UCSD-AML1 (cell line): ENCODE data around the gene PDX1.

Source experiments
- DNase-seq: peaks from one replicate; lab custom pipeline; 2025; ENCODE audit not compliant: unreplicated experiment; lab: John Stamatoyannopoulos, UW

PDX1 gene

DNA sequence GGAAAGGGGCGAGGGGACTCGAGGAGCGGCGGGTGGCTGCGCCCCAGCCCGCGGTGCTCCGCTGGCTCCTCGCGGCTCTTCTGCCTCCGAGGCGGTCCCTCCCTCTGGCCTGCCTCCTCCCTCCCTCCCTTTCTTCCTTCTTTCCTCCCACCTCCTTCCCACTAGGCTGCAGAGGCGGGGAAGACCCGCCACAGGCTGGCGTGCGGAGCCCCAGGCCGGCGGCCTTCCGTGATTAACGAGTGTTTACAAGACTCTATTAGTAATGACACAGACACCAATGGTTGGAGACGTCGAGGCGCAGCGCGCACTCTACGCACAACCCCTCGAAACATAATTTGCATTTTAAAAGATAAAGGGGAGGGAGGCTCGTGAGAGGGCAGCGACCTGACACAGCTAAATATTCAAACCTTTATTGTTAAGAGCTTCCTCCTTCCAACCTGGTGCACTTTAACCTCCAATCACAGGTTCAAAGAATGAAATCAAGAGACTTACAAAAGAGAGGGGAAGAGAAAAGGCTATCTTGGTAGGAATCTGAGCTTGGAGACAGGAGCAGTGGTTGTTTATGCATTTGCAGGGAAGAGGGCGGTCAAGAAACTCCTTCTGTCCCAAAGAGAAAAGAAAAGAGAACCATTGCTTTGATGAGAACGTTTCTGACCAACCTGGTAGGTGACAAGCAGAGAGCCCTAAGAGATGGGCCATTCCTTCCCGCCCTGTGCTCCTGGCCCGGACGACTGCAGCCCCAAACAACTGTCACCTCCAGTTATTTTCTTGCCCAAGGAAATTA is 49.5 kb downstream of the PDX1 start, which contains the start of gene CDX2:
Gene CDX2, minus strand, starts transcription at position 234 of the 784 bp plus-strand sequence. CDS start 309 bp downstream, outside the sequence.
- no peak for DNase-seq

DNA sequence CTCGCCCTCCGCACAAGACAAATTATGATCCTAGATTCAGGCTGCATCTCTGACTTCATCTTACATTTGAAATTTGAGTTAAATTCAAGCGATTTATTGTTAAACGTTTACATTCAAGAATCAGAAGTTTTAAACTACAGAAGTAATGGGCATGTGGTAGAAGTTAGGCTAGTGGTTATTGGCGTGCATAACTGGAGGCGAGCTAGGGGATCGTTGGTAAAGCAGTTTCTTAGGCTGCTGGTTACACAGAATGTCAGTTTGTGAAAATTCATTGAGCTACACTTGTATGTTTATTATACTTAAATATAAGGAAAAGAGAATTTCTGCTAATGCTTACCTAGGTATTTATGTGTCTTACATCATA is 50.0 kb downstream of the PDX1 start:
- DNase-seq, result no peak

DNA sequence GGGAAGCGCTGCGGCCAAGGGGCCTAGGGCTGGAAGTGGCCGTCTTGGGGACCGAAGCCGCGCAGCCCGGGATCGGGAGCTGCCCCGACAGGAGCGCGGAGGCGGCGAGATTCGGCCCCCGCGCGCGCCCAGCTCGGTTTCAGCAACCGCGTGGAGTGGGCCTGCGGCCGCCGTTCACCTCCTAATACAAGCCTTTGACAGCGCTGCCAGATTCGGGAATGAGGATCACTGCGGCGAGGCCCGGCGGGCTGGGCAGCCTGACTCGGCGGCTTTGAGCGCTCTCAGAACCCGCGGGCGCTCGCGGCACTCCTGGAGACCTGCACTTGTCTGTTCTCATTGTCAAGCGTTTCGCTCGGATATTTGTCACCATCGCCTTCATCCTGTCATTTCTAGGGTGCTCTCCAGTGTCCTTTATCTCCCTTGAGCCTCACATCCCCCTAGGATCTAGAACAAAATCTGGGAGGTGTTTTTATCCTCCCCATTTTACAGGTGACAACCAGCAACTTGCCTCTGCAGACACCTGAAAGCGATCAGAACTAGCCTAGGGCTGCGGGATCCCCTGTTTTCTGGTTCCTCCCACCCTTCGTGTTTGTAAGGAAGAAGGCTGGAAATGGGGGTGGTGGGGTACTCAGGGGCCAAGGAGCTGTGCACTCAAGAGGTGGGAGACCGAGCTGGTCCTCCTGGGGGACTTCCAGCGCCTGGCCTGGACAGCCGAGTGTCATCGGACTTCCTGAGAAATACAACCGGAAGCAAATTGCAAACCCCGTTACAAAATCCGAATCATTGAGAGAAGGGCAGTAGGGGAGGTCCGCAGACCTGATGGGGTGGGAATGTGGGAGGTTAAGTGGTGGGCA is 50.8 kb downstream of the PDX1 start:
- no peak for DNase-seq

DNA sequence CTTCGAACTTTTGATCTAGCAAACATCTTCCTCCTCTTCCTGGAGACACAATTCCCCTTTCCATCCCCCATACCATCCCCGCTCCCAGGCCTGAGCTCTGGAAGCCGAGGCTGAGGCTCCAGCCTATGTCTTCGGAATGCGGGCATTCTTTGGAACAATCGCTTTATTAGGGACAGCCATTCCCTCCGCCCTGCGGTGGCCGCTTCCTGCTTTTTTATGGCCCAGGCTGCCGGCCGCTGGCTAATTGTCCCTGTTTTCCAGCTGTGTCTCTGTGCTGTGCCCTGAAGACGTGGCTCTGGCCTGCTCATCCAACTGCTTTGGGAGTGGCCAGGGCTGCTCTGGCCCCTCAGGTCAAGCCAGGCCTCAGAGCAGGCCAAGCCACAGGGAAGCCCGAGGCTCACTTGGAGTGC is 51.4 kb downstream of the PDX1 start:
- DNase-seq, result no peak

DNA sequence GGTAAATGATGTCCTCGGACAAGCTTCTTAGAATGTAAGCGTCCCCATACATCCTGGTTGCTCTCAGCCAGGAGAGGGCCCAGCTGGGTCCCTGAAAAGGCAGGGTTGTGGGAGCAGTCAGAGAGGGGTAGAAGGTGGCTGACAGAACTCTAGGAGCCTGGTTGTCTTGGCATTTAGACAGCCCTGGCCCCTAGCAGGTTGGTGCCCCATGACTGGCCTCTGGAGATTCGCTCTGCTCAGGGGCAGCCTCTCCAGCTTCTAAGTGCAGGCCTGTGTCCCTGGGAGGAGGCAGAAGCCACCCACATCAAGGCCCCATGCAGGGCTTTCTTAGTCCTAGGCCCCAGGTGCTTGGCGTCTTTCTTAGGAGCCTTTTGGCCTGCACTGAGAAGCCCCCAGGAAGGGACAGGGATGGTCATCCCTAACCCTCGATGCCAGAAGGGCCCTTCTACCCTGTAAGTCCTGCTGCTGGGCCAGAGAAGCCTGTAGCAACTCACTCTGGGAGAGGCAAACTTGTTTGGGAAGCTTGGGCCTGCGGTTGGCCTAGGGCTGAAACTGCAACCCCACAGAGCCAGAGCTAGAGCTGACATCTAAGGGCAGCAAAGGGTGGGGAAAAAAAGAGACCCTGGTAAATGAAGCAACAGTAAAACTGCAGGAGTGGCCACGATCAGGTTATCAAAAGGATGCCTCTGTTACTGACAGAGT is 52.1 kb downstream of the PDX1 start:
- no peak for DNase-seq

DNA sequence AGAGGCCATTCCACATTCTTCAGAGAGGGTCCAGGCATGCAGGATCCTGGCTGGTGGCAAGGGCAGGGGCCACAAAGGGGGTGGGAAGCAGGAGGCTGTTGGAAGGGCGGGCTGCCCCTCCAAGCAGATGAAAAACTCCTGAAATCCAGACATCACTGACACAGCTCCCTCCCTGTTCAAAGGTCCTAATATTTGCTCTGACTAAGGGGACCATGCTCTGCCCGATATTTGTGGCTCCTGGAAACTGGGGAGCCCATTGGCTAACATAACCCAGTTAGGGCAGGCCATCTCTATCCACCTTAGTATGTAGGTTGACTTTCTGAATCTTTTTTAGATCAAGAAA is 52.6 kb downstream of the PDX1 start:
- no peak for DNase-seq

DNA sequence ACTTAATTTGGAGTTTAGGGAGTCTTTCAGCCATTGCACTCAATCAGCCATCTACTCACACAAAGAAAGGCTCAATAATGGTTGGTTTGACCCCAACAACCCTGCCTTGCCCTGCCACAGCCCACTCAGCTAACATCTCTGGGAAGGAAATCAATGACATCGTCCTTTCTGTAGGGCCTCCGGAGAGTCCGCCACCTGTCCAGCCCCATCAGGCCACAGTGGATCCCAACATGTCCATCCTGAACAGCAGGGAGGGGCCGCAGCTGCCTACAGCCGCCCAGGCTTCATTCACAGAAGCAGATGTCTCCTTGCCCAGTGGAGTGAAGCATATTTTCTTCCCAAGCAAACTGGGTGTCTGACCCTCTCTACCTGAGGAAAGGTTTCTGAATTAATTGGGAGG is 53.5 kb downstream of the PDX1 start:
- DNase-seq, result no peak

DNA sequence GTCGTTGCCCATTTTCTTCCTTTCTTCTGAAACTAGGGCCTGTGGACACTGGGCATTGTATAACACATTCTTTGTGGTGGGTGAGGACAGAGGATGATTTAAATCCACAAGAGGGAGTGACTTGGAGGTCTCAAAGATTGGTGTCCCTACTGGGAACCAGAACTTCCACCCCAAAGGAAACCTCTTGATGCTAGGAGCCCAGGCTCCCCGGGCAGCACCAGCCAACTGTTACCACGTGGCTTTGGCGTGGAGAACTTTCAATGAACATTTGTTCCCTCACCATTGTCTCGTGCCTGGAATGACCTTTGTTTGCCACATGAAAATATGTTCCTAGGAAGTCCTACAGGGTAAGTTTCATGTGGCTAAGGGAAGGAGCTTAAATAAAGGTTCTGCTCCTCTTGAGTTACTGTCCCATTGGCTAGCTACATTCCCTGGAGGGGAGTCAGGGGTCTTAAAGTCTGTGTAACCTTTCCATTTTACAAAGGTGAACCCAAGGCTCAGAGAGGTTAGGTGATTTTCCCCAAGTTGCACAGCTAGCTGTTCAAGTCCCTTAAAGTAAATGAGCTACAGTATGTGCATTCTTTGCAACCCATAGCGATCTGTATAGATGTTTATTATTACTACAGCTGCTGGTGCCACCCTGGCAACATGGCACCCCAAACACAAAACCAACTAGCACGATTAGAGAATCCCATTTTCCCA is 54.3 kb downstream of the PDX1 start:
- no peak for DNase-seq
